Activated CD4-positive, CD25-positive, alpha-beta regulatory T cell treated with anti-CD3 and anti-CD28 coated beads, Interleukin-2, amount 50 U/mL, for 72 hours (primary cell): ENCODE measurements around the gene FRAS1.

Experiments used
- DNase-seq: peaks from one replicate; pipeline ENCODE4 v3.0.0; 2021

The FRAS1 gene

GRCh38 chr4:78336093-78336943 lies 279.2 kb downstream of the FRAS1 start:
- DNase-seq: no peak

GRCh38 chr4:78337244-78338020 lies 280.3 kb downstream of the FRAS1 start:
- DNase-seq: no peak

GRCh38 chr4:78342125-78342524 lies 285.0 kb downstream of the FRAS1 start:
- no peak for DNase-seq

GRCh38 chr4:78343682-78344081 lies 286.6 kb downstream of the FRAS1 start:
- DNase-seq: no peak

GRCh38 chr4:78345237-78345636 lies 288.1 kb downstream of the FRAS1 start:
- no peak for DNase-seq

GRCh38 chr4:78346222-78346621 lies 289.1 kb downstream of the FRAS1 start:
- DNase-seq: no peak

GRCh38 chr4:78347527-78347926 lies 290.4 kb downstream of the FRAS1 start:
- DNase-seq: no peak

- no peak for DNase-seq
Measured at GRCh38 chr4:78353921-78354320, 296.8 kb downstream of the FRAS1 start.

GRCh38 chr4:78354782-78355181 lies 297.7 kb downstream of the FRAS1 start:
- DNase-seq: no peak

GRCh38 chr4:78355306-78355705 lies 298.2 kb downstream of the FRAS1 start:
- DNase-seq: no peak

- no peak for DNase-seq
Measured at GRCh38 chr4:78356251-78356786, 299.2 kb downstream of the FRAS1 start.

GRCh38 chr4:78357122-78357521 lies 300.0 kb downstream of the FRAS1 start:
- no peak for DNase-seq

GRCh38 chr4:78360466-78360865 lies 303.3 kb downstream of the FRAS1 start:
- DNase-seq: no peak

- DNase-seq: no peak
Measured at GRCh38 chr4:78361621-78362120, 304.5 kb downstream of the FRAS1 start.

- DNase-seq: no peak
Measured at GRCh38 chr4:78362310-78362709, 305.2 kb downstream of the FRAS1 start.

GRCh38 chr4:78363031-78363570 lies 306.0 kb downstream of the FRAS1 start:
- no peak for DNase-seq

- DNase-seq: no peak
Measured at GRCh38 chr4:78369679-78370078, 312.6 kb downstream of the FRAS1 start.

- no peak for DNase-seq
Measured at GRCh38 chr4:78370631-78371372, 313.7 kb downstream of the FRAS1 start.

- DNase-seq: no peak
Measured at GRCh38 chr4:78372355-78372988, 315.3 kb downstream of the FRAS1 start.

- no peak for DNase-seq
Measured at GRCh38 chr4:78377555-78377954, 320.4 kb downstream of the FRAS1 start.

GRCh38 chr4:78379040-78379439 lies 321.9 kb downstream of the FRAS1 start:
- no peak for DNase-seq
